Medulla oblongata (tissue), 1 donor: Measurements from ENCODE around the gene NOS3.
A peak's percentile ranks its signal among the peaks of the same experiment; 100 is the strongest.
"Not testable (repeated sequence)": the region's sequence is repeated elsewhere in the genome, so short reads cannot be mapped to it uniquely, and the experiment has no call there.

Experiments
- DNase-seq: peaks from one replicate; pipeline ENCODE4 v3.0.0-alpha.2; 2015; ENCODE audit errors: extremely low spot score

NOS3 gene

DNA sequence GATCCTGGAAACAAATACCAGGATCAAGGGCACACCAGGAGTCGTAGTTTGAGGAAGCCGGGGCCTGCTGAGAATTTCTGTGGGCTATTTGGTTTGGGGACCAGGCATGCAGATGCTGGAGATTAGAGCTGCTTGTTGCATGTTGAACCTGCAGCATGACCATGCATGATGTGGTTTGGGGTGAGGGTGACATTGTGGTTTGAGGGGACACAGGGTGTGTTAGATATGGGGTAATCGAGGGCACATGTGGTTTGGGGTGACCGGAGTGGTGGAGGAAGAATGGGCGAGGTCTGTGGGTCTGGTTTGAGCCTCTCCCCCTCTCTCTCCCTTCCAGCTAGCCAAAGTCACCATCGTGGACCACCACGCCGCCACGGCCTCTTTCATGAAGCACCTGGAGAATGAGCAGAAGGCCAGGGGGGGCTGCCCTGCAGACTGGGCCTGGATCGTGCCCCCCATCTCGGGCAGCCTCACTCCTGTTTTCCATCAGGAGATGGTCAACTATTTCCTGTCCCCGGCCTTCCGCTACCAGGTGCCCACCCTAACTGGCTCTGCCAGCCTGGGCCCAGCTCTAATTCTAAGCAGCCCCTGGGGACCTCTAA lies 10.2 kb downstream of the NOS3 start:
- DNase-seq = no peak

DNA sequence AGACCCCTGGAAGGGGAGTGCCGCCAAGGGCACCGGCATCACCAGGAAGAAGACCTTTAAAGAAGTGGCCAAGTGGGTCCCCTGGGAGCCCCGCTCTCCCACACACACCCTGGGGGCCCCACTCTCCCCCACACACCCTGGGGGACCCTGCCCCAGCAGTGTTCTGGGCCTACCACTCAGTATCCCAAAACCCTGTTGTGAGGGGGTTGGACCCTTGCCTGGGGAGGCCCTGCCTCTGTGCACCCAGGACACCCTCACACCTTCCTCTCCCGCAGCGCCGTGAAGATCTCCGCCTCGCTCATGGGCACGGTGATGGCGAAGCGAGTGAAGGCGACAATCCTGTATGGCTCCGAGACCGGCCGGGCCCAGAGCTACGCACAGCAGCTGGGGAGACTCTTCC lies 10.7 kb downstream of the NOS3 start:
- DNase-seq = no peak

- no peak for DNase-seq
Observed at GRCh38 chr7:151003572-151003971, 12.8 kb downstream of the NOS3 start.

GRCh38 chr7:151005566-151005965 lies 14.7 kb downstream of the NOS3 start:
- no peak for DNase-seq

DNA sequence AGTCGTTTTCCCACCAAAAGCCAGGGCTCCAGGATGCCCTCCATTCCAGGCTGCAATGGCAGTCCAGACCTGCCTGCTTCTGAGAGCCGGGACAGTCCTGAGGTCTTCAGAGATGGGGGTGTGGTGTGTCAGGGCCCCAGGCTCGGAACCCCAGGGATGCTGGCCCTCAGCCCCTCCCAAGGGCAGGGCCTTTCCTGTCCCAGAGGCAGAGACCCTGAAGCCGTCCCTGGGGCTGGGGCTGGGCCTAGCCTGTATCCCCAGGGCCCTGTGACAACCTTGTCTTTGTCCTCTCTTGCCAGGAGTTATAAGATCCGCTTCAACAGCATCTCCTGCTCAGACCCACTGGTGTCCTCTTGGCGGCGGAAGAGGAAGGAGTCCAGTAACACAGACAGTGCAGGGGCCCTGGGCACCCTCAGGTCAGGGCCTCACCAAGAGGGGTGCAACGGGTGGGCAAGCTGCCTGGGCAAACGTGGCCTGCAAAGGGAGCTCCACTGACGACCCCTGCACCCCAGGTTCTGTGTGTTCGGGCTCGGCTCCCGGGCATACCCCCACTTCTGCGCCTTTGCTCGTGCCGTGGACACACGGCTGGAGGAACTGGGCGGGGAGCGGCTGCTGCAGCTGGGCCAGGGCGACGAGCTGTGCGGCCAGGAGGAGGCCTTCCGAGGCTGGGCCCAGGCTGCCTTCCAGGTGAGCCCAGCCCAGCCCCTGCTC lies 15.9 kb downstream of the NOS3 start:
- no peak for DNase-seq

DNA sequence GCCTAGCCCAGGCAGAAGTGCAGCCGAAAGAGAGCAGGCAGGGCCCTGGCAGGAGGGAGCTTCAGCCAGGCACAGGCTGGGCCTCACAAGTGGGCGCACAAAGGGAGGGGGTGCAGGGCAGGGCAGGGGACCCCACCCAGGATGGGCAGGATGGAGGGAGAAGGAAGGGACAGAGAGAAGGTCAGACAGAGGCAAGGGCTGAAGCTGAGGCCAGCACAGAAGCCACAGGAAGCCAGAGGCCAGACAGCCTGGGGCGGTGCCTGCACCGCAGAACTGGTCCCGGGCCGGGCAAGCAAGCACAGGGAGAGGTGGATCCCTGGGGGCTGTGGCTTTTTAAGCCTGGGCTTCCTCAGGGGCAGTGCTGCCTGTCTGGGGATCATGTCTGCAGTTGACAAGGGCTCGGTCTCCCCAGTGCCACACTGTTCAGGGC lies 16.7 kb downstream of the NOS3 start:
- no peak for DNase-seq

GRCh38 chr7:151008143-151008510 lies 17.3 kb downstream of the NOS3 start:
- DNase-seq = no peak

DNA sequence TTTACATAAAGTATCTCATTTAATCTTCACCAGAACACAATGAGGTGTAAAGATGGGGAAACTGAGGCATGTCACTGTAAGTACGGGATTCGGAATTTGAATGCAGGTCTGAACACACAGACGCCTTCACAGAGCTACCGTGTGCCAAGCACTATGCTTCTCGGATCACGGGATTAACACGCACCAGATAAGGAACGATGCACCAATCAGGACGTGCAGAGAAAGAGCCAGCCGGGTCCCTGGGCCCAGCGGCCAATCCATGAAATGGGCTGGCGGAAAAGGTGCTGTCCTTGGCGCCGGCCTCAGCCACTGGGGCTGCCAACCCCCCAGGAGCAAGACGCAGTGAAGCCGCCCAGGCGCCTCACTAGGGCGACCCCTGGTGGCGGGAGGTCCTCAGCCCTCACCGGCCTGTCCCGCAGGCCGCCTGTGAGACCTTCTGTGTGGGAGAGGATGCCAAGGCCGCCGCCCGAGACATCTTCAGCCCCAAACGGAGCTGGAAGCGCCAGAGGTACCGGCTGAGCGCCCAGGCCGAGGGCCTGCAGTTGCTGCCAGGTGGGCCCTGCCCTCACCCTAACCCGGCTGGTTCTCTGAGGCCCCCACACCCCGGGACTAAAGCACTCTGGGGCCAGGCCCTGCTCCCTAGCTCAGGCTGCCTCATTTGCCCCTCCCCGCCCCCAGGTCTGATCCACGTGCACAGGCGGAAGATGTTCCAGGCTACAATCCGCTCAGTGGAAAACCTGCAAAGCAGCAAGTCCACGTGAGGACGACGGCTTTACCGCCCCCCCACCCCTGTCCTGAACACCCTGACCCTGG lies 17.9 kb downstream of the NOS3 start:
- no peak for DNase-seq

GRCh38 chr7:151009327-151010036 lies 18.7 kb downstream of the NOS3 start:
- DNase-seq = no peak

GRCh38 chr7:151010037-151010306 lies 19.2 kb downstream of the NOS3 start:
- no peak for DNase-seq

GRCh38 chr7:151010307-151011096 lies 19.7 kb downstream of the NOS3 start:
- DNase-seq = no peak

DNA sequence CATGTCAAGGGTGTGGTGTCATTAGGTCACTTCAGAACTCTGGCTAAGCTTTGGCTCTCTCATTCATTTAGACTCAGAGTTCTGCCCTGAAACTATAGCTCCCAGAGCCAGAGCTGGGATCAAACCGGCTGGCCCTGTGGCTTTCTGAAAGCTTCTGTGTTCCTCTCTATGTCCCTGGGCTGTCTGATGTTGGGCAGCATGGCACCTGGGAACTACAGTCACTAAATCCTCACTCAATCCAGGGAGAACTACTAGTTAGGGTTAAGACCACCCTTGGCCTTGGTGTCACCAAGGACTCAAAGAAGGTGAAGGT lies 20.2 kb downstream of the NOS3 start:
- no peak for DNase-seq

- not testable (repeated sequence) for DNase-seq
Observed at GRCh38 chr7:151011616-151012015, 20.8 kb downstream of the NOS3 start.

DNA sequence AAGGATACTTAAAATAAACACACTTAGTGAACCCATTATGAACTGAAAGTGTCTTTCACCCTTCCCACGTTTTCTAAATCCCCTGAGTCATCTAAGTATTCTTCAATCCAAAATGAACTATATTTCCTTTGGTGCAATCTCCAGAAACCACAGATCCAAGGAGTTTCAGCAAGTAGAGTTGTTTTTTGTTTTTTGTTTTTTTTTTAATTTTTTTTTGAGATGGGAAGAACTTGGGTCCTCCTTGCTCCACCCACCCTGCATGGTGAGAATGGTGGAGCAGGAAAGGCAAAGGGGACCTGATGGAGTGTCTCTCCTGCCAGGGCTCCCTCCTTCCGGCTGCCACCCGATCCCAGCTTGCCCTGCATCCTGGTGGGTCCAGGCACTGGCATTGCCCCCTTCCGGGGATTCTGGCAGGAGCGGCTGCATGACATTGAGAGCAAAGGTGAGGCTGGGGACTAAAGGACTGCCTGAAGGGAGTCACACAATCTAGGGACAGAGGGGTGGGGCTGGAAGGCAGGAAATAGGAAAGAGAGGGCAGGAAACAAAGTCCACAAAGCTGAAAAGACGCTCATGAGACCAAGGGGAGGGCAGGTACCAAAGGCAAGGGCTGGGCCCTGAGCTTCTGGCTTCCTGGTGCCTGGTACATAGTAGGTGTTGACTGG lies 21.3 kb downstream of the NOS3 start:
- no peak for DNase-seq

DNA sequence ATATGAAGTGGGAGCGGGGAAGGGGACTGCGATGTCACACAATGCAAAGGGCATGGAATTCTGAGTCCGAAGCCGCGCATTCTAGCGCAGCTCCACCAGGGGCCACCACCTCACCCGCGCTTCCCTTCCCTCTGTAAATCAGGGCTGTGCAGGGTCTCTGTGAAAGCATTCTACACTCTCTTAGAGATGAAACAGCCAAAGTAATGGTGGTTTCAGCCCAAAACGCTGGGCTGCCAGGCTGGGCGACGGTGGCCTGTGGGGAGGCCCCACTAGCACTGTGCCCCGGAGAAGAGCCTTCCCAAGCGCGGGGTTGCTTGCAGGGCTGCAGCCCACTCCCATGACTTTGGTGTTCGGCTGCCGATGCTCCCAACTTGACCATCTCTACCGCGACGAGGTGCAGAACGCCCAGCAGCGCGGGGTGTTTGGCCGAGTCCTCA lies 22.1 kb downstream of the NOS3 start:
- no peak for DNase-seq

GRCh38 chr7:151013356-151013732 lies 22.5 kb downstream of the NOS3 start:
- no peak for DNase-seq

DNA sequence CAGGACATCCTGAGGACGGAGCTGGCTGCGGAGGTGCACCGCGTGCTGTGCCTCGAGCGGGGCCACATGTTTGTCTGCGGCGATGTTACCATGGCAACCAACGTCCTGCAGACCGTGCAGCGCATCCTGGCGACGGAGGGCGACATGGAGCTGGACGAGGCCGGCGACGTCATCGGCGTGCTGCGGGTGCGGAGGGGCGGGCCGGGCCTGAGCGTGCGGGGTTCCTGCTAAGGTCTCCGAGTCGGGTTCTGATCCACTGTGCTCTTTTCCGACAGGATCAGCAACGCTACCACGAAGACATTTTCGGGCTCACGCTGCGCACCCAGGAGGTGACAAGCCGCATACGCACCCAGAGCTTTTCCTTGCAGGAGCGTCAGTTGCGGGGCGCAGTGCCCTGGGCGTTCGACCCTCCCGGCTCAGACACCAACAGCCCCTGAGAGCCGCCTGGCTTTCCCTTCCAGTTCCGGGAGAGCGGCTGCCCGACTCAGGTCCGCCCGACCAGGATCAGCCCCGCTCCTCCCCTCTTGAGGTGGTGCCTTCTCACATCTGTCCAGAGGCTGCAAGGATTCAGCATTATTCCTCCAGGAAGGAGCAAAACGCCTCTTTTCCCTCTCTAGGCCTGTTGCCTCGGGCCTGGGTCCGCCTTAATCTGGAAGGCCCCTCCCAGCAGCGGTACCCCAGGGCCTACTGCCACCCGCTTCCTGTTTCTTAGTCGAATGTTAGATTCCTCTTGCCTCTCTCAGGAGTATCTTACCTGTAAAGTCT lies 23.1 kb downstream of the NOS3 start:
- DNase-seq = peak; percentile 55

GRCh38 chr7:151014950-151015349 lies 24.1 kb downstream of the NOS3 start:
- DNase-seq = no peak

DNA sequence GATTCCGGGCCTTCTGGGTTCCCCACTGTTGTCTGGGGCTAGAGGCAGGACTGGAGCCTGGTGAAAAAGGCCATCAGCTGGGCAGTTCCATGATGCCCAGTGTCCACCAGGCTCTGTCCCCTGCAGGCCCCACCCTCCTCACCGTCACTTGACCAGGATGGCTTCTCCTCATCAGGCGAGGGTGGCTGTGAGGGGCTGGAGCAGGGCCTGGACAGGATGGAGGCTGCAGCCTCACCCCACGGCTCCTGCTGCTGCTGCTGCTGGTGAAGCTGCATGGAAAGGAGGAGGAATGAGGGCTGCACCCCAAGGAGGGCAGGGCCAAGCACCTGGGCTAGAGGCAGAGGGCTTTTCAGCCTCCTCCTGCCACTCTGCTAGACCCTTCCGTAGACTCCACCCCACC lies 25.1 kb downstream of the NOS3 start:
- no peak for DNase-seq

DNA sequence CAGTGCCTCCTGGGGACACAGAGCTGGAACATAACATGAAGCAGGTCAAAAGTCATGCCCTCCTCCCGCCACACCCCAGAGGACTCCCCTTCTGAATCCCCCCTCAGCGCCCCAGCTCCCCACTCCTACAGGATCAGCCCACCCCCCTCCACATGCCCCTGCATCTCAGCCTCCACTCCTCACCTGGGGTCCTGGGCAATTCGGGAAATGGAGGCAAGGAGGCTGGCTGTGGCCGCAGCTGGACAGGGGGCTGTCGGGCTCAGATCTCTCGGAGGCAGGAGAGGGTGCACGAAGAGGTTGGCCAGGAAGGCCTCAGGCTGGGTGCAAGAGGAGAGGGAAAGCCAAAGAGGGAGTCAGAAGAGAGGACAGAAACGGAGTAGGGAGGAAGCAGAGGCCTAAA lies 25.7 kb downstream of the NOS3 start:
- no peak for DNase-seq

GRCh38 chr7:151016942-151017341 lies 26.1 kb downstream of the NOS3 start:
- no peak for DNase-seq
